Gastroesophageal sphincter (tissue), 3 donors: Measurements from ENCODE around the gene ACTN2.

Source experiments
- CTCF ChIP-seq, 4 experiments: fragments of 200-600 bp in 2 of 4; fragments of 450-650 bp in 2 of 4; sonication (generic) in 1 of 4; IDR thresholded peaks; one replicate each; pipeline ENCODE4 v1.5.1; 2017 to 2019; ENCODE audit warnings: antibody characterized with exemption in 4 of 4, mild to moderate bottlenecking in 2 of 4, moderate library complexity in 2 of 4
- EP300 ChIP-seq: sonication (generic); formaldehyde crosslinking; IDR thresholded peaks from one replicate; pipeline ENCODE4 v1.6.1; 2017; ENCODE audit warnings: antibody characterized with exemption, mild to moderate bottlenecking
- POLR2A ChIP-seq, 2 donors: fragments of 450-650 bp; IDR thresholded peaks; one replicate each; pipeline ENCODE4 v1.6.1; 2017; ENCODE audit warnings: antibody characterized with exemption in 2 of 2, mild to moderate bottlenecking in 2 of 2, moderate library complexity in 1 of 2
- POLR2AphosphoS5 ChIP-seq: sonication (generic); formaldehyde crosslinking; IDR thresholded peaks from one replicate; pipeline ENCODE4 v1.6.1; 2017; ENCODE audit warnings: antibody characterized with exemption

GRCh38 chr1:236747311-236747985, 61.1 kb downstream of the ACTN2 start:
- TF ChIP-seq CTCF (IDR thresholded peaks at IDR 0.05) (no peak), POLR2A (IDR thresholded peaks at IDR 0.05) (no peak), POLR2AphosphoS5 (no peak), EP300 (no peak)
